Measurements from ENCODE around the gene REC114. TPM values are rescaled to one million over a fixed set of nuclear protein-coding genes. Genes with fewer than 3 reads are reported as not detected.

The REC114 gene
- total and polyA plus RNA-seq, 11 donors = 0.23 to 0.82 (median 0.48) TPM; not detected in 7

- DNase-seq (peak in 4 of 5 donors; percentile 50 to 53 (median 52)), ATAC-seq (peak; percentile 18 to 74 (median 60))
- no peak for TF ChIP-seq POLR2A (IDR thresholded peaks at IDR 0.05)
- no peak for TF ChIP-seq CTCF (IDR thresholded peaks at IDR 0.05)
- Histone ChIP-seq H3K27ac (peak overlapping the region; percentile 46 to 84 (median 72)), H3K36me3 (no peaks in the 10 kb centered on the region), H3K4me1 (peaks cover 20 to 100% (median 81%) of the 10 kb centered on the region in 12 donors), H3K9me3 (no peaks in the 10 kb centered on the region), H3K4me3 (no peak overlapping the region), H3K27me3 (no peaks in the 10 kb centered on the region)
- intact Hi-C loops (cut with DNase I) = no loop called here
- WGBS, 4 donors = 22 to 33% (median 30%) methylated on average over 7 of the region's 7 CpGs
Observed at GRCh38 chr15:73601451-73602445, 158.8 kb downstream of the REC114 start.

- Histone ChIP-seq H3K4me3 (no peak overlapping the region), H3K36me3 (no peaks in the 10 kb centered on the region), H3K9me3 (no peaks in the 10 kb centered on the region), H3K27ac (peak overlapping the region; percentile 46 to 84 (median 72)), H3K27me3 (no peaks in the 10 kb centered on the region), H3K4me1 (peaks cover 20 to 100% (median 81%) of the 10 kb centered on the region in 12 donors)
- WGBS, 4 donors = 0 to 5% (median 4%) methylated on average over 1 of the region's 1 CpG
- ATAC-seq = peak in 2 of 4 donors; percentile 3 to 8
- intact Hi-C loops (cut with DNase I) = no loop called here
- TF ChIP-seq POLR2A (IDR thresholded peaks at IDR 0.05) (no peak), CTCF (IDR thresholded peaks at IDR 0.05) (no peak)
- no peak for DNase-seq
Observed at GRCh38 chr15:73602446-73602843, 159.5 kb downstream of the REC114 start.

DNA sequence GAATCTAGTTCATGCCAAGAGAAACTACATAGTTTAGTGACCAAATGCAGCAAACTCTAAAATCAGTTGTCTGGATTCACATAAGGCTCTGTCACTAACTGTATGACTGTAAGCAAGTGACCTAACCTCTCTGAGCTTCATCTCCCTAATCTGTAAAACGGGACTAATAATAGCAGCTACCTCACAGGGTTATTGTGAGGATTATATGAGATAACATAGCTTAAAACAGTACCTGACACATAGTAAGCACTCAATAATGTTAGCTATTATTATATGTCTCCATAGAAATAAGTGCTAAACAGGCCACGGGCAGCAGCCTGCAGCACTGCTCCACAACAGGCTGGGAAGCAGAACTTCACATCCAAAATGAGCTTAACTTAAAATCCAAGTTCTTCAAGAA is 160.0 kb downstream of the REC114 start:
- peak overlapping the region in 11 of 12 donors; percentile 5 to 84 (median 73) for H3K27ac ChIP-seq
- ATAC-seq = peak; percentile 43 to 74 (median 65)
- no peaks in the 10 kb centered on the region for H3K9me3 ChIP-seq
- no peaks in the 10 kb centered on the region for H3K27me3 ChIP-seq
- TF ChIP-seq CTCF (IDR thresholded peaks at IDR 0.05) (no peak), POLR2A (IDR thresholded peaks at IDR 0.05) (no peak)
- WGBS, 4 donors = 35 to 47% (median 39%) methylated on average over 2 of the region's 2 CpGs
- H3K36me3 ChIP-seq = no peaks in the 10 kb centered on the region
- H3K4me3 ChIP-seq = no peak overlapping the region
- intact Hi-C loops (cut with DNase I) = no loop called here
- H3K4me1 ChIP-seq = peaks cover 24 to 100% (median 81%) of the 10 kb centered on the region in 12 donors
- DNase-seq = no peak

DNA sequence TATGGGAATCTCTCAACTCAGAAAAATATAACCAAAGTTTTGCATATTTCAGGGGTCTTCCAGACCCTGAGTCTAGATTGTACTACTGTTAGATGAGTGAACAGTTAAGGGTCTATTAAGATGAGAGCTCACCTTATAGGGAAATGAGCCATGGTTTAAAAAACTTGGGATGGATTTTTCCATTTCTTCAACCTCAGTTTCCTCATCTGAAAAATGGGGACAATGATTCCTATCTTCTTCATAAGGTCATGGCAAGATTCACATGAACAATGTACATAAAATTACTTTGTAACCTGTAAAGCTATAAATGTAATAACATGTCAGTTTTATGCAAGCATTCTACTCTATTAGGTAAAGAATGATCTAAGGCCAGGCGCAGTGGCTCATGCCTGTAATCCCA is 161.5 kb downstream of the REC114 start:
- Histone ChIP-seq H3K4me3 (no peak overlapping the region), H3K4me1 (peaks cover 26 to 100% (median 81%) of the 10 kb centered on the region in 12 donors), H3K27me3 (no peaks in the 10 kb centered on the region), H3K36me3 (no peaks in the 10 kb centered on the region), H3K9me3 (no peaks in the 10 kb centered on the region), H3K27ac (no peak overlapping the region)
- intact Hi-C loops (cut with DNase I) = no loop called here
- TF ChIP-seq POLR2A (IDR thresholded peaks at IDR 0.05) (no peak), CTCF (IDR thresholded peaks at IDR 0.05) (no peak)
- DNase-seq = no peak
- WGBS, 4 donors = 95 to 100% (median 100%) methylated on average over 1 of the region's 1 CpG
- no peak for ATAC-seq
